ENCODE results near the gene ZNF516.
A peak's percentile ranks its signal among the peaks of the same experiment; 100 is the strongest.

Gene ZNF516

GRCh38 chr18:76452357-76452756 lies 42.7 kb downstream of the ZNF516 start:
- no peak for DNase-seq

- no peak for DNase-seq
These were observed 43.4 kb downstream of the ZNF516 start for GRCh38 chr18:76451396-76452331.

- peak; percentile 34 for DNase-seq
These were observed 44.3 kb downstream of the ZNF516 start for GRCh38 chr18:76450452-76451395.

GRCh38 chr18:76449111-76449453 lies 46.0 kb downstream of the ZNF516 start:
- no peak for DNase-seq

GRCh38 chr18:76448256-76449110 lies 46.6 kb downstream of the ZNF516 start:
- no peak for DNase-seq

GRCh38 chr18:76447258-76447890 lies 47.7 kb downstream of the ZNF516 start:
- DNase-seq: no peak

GRCh38 chr18:76446321-76447257 lies 48.5 kb downstream of the ZNF516 start:
- no peak for DNase-seq

DNA sequence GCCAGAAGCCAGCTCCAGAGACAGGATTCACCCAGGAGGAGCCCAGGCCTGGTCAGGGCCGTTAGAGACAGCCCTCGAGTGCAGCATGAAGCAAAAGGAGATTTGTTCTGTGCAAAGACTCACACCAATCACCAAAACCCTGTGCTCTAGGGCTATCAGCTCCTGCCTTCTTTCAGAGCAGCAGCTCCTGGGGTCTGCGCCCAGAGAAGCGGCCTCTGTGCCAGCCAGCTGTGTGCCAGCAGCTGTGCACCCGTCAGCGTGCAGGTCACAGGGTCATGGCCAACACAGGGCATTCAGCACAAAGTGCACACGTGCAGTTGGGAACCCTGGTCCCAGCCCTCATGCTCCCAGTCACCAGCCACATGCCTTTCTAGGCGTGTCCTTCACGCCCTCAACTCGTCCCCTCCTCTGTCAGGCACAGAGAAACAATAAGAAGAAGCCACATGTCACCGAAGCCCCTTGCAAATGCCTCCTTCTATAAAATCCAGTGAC lies 49.3 kb downstream of the ZNF516 start:
- no peak for DNase-seq

GRCh38 chr18:76445275-76445674 lies 49.8 kb downstream of the ZNF516 start:
- no peak for DNase-seq

- DNase-seq: no peak
These were observed 50.5 kb downstream of the ZNF516 start for GRCh38 chr18:76444446-76445105.

DNA sequence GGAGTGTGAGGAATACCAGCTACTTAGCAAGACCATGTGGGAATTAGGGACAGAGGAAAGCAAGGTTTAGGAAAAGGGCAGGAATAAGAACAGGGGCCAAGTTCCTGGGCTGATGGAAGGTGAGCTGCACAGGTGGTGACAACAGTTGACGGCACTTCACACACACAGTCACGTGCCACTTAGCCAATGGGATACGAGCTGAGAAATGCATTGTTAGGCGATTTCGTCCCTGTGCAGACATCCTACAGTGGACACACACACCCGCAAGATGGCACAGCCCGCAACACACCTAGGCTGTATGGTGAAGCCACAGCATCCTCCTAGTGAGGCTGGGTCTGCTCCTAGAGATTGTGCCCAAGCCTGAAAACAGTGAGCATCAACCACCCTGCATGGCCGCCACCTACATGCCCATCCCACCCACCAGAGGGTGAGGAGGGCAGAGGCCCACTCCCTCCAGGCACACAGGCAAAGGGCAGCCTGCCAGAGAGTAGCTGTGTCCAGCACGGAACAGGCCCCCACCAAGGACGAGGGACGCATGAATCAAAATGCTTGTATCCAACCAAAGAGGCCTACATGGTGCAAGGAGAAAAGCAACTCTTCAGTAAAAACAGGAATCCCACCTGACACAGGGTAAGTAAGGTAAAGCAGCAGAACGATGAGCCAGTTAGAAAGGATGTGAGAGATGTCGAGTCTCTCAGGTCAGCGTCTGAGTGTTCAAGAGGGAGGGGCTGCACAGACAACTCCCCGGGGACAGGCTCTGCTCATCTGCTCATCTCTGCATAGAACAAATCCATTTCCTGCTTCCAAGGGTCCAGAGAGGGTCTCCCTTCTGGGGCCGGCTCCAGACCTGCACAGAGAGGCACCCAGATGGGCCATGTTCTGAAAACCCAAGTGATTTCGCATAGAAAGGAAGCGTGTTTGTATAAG lies 51.3 kb downstream of the ZNF516 start:
- DNase-seq: no peak

- DNase-seq: no peak
These were observed 52.5 kb downstream of the ZNF516 start for GRCh38 chr18:76442413-76443171.

- no peak for DNase-seq
These were observed 53.2 kb downstream of the ZNF516 start for GRCh38 chr18:76441668-76442412.

GRCh38 chr18:76441002-76441667 lies 53.9 kb downstream of the ZNF516 start:
- DNase-seq: no peak

- DNase-seq: no peak
These were observed 57.1 kb downstream of the ZNF516 start for GRCh38 chr18:76437910-76438309.

- no peak for DNase-seq
These were observed 58.0 kb downstream of the ZNF516 start for GRCh38 chr18:76437011-76437410.

DNA sequence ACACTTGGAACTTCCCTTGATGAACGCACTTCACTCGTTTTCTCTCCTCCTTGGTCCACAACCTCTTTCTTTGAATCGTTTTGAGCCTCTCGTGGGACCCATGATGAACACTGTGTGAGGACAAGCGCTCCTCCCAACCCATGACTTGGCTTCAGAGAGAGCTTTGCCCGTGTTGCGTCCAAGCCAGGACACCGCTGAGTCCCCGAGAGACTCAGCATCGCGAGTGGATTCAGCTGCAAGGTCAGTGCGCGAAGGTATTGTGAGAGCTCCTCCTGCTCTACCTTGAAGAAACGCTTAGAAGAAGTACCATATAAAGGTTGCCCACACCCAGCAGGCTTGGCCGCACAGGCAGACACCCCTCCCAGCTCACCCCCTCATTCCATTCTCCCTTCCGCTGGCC lies 58.7 kb downstream of the ZNF516 start:
- no peak for DNase-seq

Data from activated CD4-positive, alpha-beta T cell treated with anti-CD3 and anti-CD28 coated beads for 48 hours (primary cell).